ENCODE data around the gene RGS14. TPM values are rescaled to one million over a fixed set of nuclear protein-coding genes. Genes with fewer than 3 reads are reported as not detected.
"Not testable (repeated sequence)": the region's sequence is repeated elsewhere in the genome, so short reads cannot be mapped to it uniquely, and the experiment has no call there.

Gene RGS14
- total RNA-seq, 2 experiments from 2014 or later: 112 to 117 TPM

- ATAC-seq: no peak
- Mint-ChIP-seq H3K27ac (peak overlapping the region; percentile 93), H3K4me1 (ENCODE audit: low read depth) (peaks cover 59% of the 10 kb centered on the region), H3K27me3 (ENCODE audit: low read depth) (no peaks in the 10 kb centered on the region), H3K4me3 (no peak overlapping the region), H3K36me3 (ENCODE audit: low read depth) (peaks cover 52% of the 10 kb centered on the region), H3K9me3 (ENCODE audit: insufficient read depth) (no peaks in the 10 kb centered on the region)
- DNase-seq: no peak
- CTCF ChIA-PET: interaction anchor here (4.3 to 9.3 kb wide), 4 partner anchors 9 to 28 kb away, joined by 28 to 122 read pairs (median 59); partner anchors contain the start of genes PFN3, RGS14 and SLC34A1
- POLR2A ChIA-PET: interaction anchor here (4.0 kb wide), 1 partner anchor 23 kb away, joined by 18 read pairs; the partner anchor contains the start of gene LMAN2
Measured at GRCh38 chr5:177374211-177374610, 16.5 kb downstream of the RGS14 start.

GRCh38 chr5:177375516-177375915 lies 17.8 kb downstream of the RGS14 start:
- DNase-seq; H3K27ac Mint-ChIP-seq; POLR2A ChIA-PET; ATAC-seq; H3K4me3 Mint-ChIP-seq; H3K27me3 Mint-ChIP-seq (ENCODE audit: low read depth); H3K9me3 Mint-ChIP-seq (ENCODE audit: insufficient read depth): not testable (repeated sequence)
- Mint-ChIP-seq H3K4me1 (ENCODE audit: low read depth) (peaks cover 53% of the 10 kb centered on the region), H3K36me3 (ENCODE audit: low read depth) (peaks cover 39% of the 10 kb centered on the region)
- CTCF ChIA-PET: interaction anchor here (0.9 to 9.3 kb wide), 3 partner anchors 15 to 125 kb away, joined by 4 to 122 read pairs (median 4); no protein-coding TSS in a partner anchor

- DNase-seq: no peak
- POLR2A ChIA-PET: no interaction called here
- Mint-ChIP-seq H3K36me3 (ENCODE audit: low read depth) (peaks cover 37% of the 10 kb centered on the region), H3K27ac (no peak overlapping the region), H3K4me3 (no peak overlapping the region), H3K9me3 (ENCODE audit: insufficient read depth) (no peaks in the 10 kb centered on the region), H3K27me3 (ENCODE audit: low read depth) (no peaks in the 10 kb centered on the region), H3K4me1 (ENCODE audit: low read depth) (peaks cover 54% of the 10 kb centered on the region)
- no peak for ATAC-seq
- CTCF ChIA-PET: interaction anchor here (9.3 kb wide), 1 partner anchor 14 kb away, joined by 122 read pairs; no protein-coding TSS in a partner anchor
Measured at GRCh38 chr5:177376107-177376506, 18.4 kb downstream of the RGS14 start.

- ChIA-PET CTCF (interaction anchor here (0.6 to 2.7 kb wide), 13 partner anchors 8 to 266 kb away, joined by 3 to 35 read pairs (median 4); partner anchors contain the start of gene GRK6), POLR2A (interaction anchor here (1.6 to 2.1 kb wide), 3 partner anchors 8 to 66 kb away, joined by 3 to 8 read pairs (median 6); partner anchors contain the start of gene LMAN2)
- H3K4me3 Mint-ChIP-seq: no peak overlapping the region
- no peak for DNase-seq
- H3K9me3 Mint-ChIP-seq (ENCODE audit: insufficient read depth): no peaks in the 10 kb centered on the region
- H3K27me3 Mint-ChIP-seq (ENCODE audit: low read depth): no peaks in the 10 kb centered on the region
- H3K36me3 Mint-ChIP-seq (ENCODE audit: low read depth): peaks cover 20% of the 10 kb centered on the region
- no peak overlapping the region for H3K27ac Mint-ChIP-seq
- peak; percentile 27 for ATAC-seq
- H3K4me1 Mint-ChIP-seq (ENCODE audit: low read depth): peaks cover 49% of the 10 kb centered on the region
Measured at GRCh38 chr5:177377851-177378776, 20.4 kb downstream of the RGS14 start.

GRCh38 chr5:177378884-177379883 lies 21.5 kb downstream of the RGS14 start:
- no peak for DNase-seq

GRCh38 chr5:177380805-177381126 lies 23.0 kb downstream of the RGS14 start:
- POLR2A ChIA-PET: no interaction called here

More at GRCh38 chr5:177378884-177379883, 21.5 kb downstream of the RGS14 start:
- ATAC-seq: peak; percentile 50
- H3K4me1 Mint-ChIP-seq (ENCODE audit: low read depth): peaks cover 42% of the 10 kb centered on the region
- no peaks in the 10 kb centered on the region for H3K9me3 Mint-ChIP-seq (ENCODE audit: insufficient read depth)
- H3K27ac Mint-ChIP-seq: peak overlapping the region; percentile 46
- H3K36me3 Mint-ChIP-seq (ENCODE audit: low read depth): peaks cover 11% of the 10 kb centered on the region
- H3K4me3 Mint-ChIP-seq: no peak overlapping the region
- peaks cover 3% of the 10 kb centered on the region for H3K27me3 Mint-ChIP-seq (ENCODE audit: low read depth)
- ChIA-PET CTCF (interaction anchor here (0.6 to 2.7 kb wide), 12 partner anchors 9 to 115 kb away, joined by 3 to 35 read pairs (median 4); partner anchors contain the start of gene GRK6), POLR2A (interaction anchor here (1.6 to 2.1 kb wide), 3 partner anchors 9 to 67 kb away, joined by 3 to 8 read pairs (median 6); partner anchors contain the start of gene LMAN2)

GRCh38 chr5:177382423-177383029 lies 24.8 kb downstream of the RGS14 start:
- H3K27ac Mint-ChIP-seq: peak overlapping the region; percentile 41
- no peaks in the 10 kb centered on the region for H3K9me3 Mint-ChIP-seq (ENCODE audit: insufficient read depth)
- peaks cover 56% of the 10 kb centered on the region for H3K4me1 Mint-ChIP-seq (ENCODE audit: low read depth)
- ATAC-seq (peak; percentile 33), DNase-seq (peak; percentile 44)
- POLR2A ChIA-PET: interaction anchor here (1.3 kb wide), 1 partner anchor 9 kb away, joined by 3 read pairs; no protein-coding TSS in a partner anchor
- no peak overlapping the region for H3K4me3 Mint-ChIP-seq
- H3K27me3 Mint-ChIP-seq (ENCODE audit: low read depth): peaks cover 3% of the 10 kb centered on the region
- CTCF ChIA-PET: interaction anchor here (0.6 to 5.7 kb wide), 15 partner anchors 8 to 271 kb away, joined by 3 to 28 read pairs (median 5); partner anchors contain the start of gene LMAN2
- no peaks in the 10 kb centered on the region for H3K36me3 Mint-ChIP-seq (ENCODE audit: low read depth)

More at GRCh38 chr5:177380805-177381126, 23.0 kb downstream of the RGS14 start:
- H3K27me3 Mint-ChIP-seq (ENCODE audit: low read depth): peaks cover 3% of the 10 kb centered on the region
- H3K9me3 Mint-ChIP-seq (ENCODE audit: insufficient read depth): no peaks in the 10 kb centered on the region
- no peak overlapping the region for H3K27ac Mint-ChIP-seq
- H3K36me3 Mint-ChIP-seq (ENCODE audit: low read depth): no peaks in the 10 kb centered on the region
- ATAC-seq (no peak), DNase-seq (no peak)
- H3K4me3 Mint-ChIP-seq: no peak overlapping the region
- H3K4me1 Mint-ChIP-seq (ENCODE audit: low read depth): peaks cover 45% of the 10 kb centered on the region
- CTCF ChIA-PET: interaction anchor here (1.1 to 5.7 kb wide), 2 partner anchors 9 to 12 kb away, joined by 3 to 28 read pairs; no protein-coding TSS in a partner anchor

GRCh38 chr5:177383181-177383580 lies 25.5 kb downstream of the RGS14 start:
- Mint-ChIP-seq H3K36me3 (ENCODE audit: low read depth) (no peaks in the 10 kb centered on the region), H3K4me1 (ENCODE audit: low read depth) (peaks cover 57% of the 10 kb centered on the region), H3K4me3 (no peak overlapping the region), H3K27me3 (ENCODE audit: low read depth) (peaks cover 3% of the 10 kb centered on the region), H3K9me3 (ENCODE audit: insufficient read depth) (no peaks in the 10 kb centered on the region), H3K27ac (no peak overlapping the region)
- DNase-seq: no peak
- no peak for ATAC-seq
- ChIA-PET CTCF (interaction anchor here (0.9 to 5.7 kb wide), 15 partner anchors 7 to 271 kb away, joined by 3 to 28 read pairs (median 5); partner anchors contain the start of gene LMAN2), POLR2A (interaction anchor here (1.3 kb wide), 1 partner anchor 10 kb away, joined by 3 read pairs; no protein-coding TSS in a partner anchor)

- peaks cover 65% of the 10 kb centered on the region for H3K4me1 Mint-ChIP-seq (ENCODE audit: low read depth)
- no peak within 1 kb of the TSS for H3K4me3 Mint-ChIP-seq
- CTCF ChIA-PET: interaction anchor here (0.9 to 5.7 kb wide), 7 partner anchors 12 to 73 kb away, joined by 3 to 28 read pairs (median 6); no protein-coding TSS in a partner anchor
- H3K27ac Mint-ChIP-seq: peak within 1 kb of the TSS; percentile 21
- DNase-seq (no peak), ATAC-seq (no peak)
- H3K27me3 Mint-ChIP-seq (ENCODE audit: low read depth): peaks cover 3% of the 10 kb centered on the region
- no peaks in the 10 kb centered on the region for H3K9me3 Mint-ChIP-seq (ENCODE audit: insufficient read depth)
- POLR2A ChIA-PET: no interaction called here
- H3K36me3 Mint-ChIP-seq (ENCODE audit: low read depth): no peaks in the 10 kb centered on the region
Measured at GRCh38 chr5:177384134-177384533, 26.4 kb downstream of the RGS14 start, which contains the start of gene SLC34A1. Gene SLC34A1 (plus strand): TSS chr5:177384434. CDS start chr5:177385742, 1,308 bp downstream.

GRCh38 chr5:177385720-177386119 lies 28.0 kb downstream of the RGS14 start:
- H3K36me3 Mint-ChIP-seq (ENCODE audit: low read depth): no peaks in the 10 kb centered on the region
- ChIA-PET CTCF (interaction anchor here (1.0 to 5.7 kb wide), 5 partner anchors 14 to 72 kb away, joined by 3 to 28 read pairs (median 6); no protein-coding TSS in a partner anchor), POLR2A (interaction anchor here (1.2 kb wide), 1 partner anchor 59 kb away, joined by 3 read pairs; no protein-coding TSS in a partner anchor)
- H3K27me3 Mint-ChIP-seq (ENCODE audit: low read depth): peaks cover 3% of the 10 kb centered on the region
- no peaks in the 10 kb centered on the region for H3K9me3 Mint-ChIP-seq (ENCODE audit: insufficient read depth)
- peak overlapping the region; percentile 52 for H3K27ac Mint-ChIP-seq
- H3K4me3 Mint-ChIP-seq: peak overlapping the region; percentile 28
- DNase-seq: no peak
- H3K4me1 Mint-ChIP-seq (ENCODE audit: low read depth): peaks cover 73% of the 10 kb centered on the region
- ATAC-seq: no peak

All from activated CD8-positive, alpha-beta T cell treated with anti-CD3 and anti-CD28 coated beads, Interleukin-2, amount 10 ng/mL, durations not matched to agents 7 days and 5 days (primary cell).